ENCODE data around the gene PRCD. TPM values are rescaled to one million over a fixed set of nuclear protein-coding genes. Genes with fewer than 3 reads are reported as not detected.

PRCD gene
- polyA plus RNA-seq, 1 donor (not counting 4 experiments of a cell fraction or from before 2014, with no cell fraction given), result 1.2 TPM

- Histone ChIP-seq H3K4me1 (ENCODE audit: control insufficient read depth, extremely low read depth, insufficient read depth, low read length) (peaks cover 5% of the 10 kb centered on the region), H3K36me3 (ENCODE audit: control insufficient read depth in 2 of 2, extremely low read depth in 1 of 2, insufficient read depth in 2 of 2, low read length in 2 of 2) (peaks cover 17 to 23% of the 10 kb centered on the region in 2 experiments), H3K27me3 (ENCODE audit: control insufficient read depth, extremely low read depth, insufficient read depth, low read length) (no peaks in the 10 kb centered on the region), H3K79me2 (ENCODE audit: control insufficient read depth, insufficient read depth, low read length) (peaks cover 2% of the 10 kb centered on the region), H3K4me3 (ENCODE audit: control insufficient read depth in 2 of 3, extremely low read depth in 1 of 3, insufficient read depth in 2 of 3, low read depth in 1 of 3, low read length in 3 of 3) (no peak overlapping the region), H3K9me3 (ENCODE audit: control insufficient read depth, low read depth, low read length) (no peaks in the 10 kb centered on the region), H3K27ac (ENCODE audit: control insufficient read depth, insufficient read depth, low read length) (no peak overlapping the region), H3K4me2 (ENCODE audit: control insufficient read depth, extremely low read depth, insufficient read depth, low read depth, low read length) (no peak overlapping the region), H3K9ac (ENCODE audit: control insufficient read depth, extremely low read depth, insufficient read depth, low read length) (no peak overlapping the region), H3K9me1 (ENCODE audit: control insufficient read depth, extremely low read depth, insufficient read depth, low read length) (peaks cover 4% of the 10 kb centered on the region), H2AFZ (ENCODE audit: control insufficient read depth, low read length) (no peak overlapping the region), H4K20me1 (ENCODE audit: control insufficient read depth, extremely low read depth, insufficient read depth, low read length) (peaks cover 13% of the 10 kb centered on the region)
- dilution Hi-C loops (cut with MboI; ENCODE audit: extremely low pct_ligation_motif_present, low sequenced_read_pairs), result no loop called here
- FAIRE-seq (no peak), DNase-seq (ENCODE audit: low read depth, low spot score) (no peak)
- no peak for TF ChIP-seq CTCF (optimal IDR thresholded peaks at IDR 0.05 in 1 of 3, IDR thresholded peaks at IDR 0.05 in 1 of 3, conservative IDR thresholded peaks at IDR 0.05 in 1 of 3; ENCODE audit: extremely low read depth in 1 of 3, insufficient read depth in 2 of 3, low read length in 3 of 3)
- no peak for TF ChIP-seq EZH2 (IDR thresholded peaks at IDR 0.05; ENCODE audit: low read length)
These were observed 30.6 kb downstream of the PRCD start for GRCh38 chr17:76570457-76570856.

- no peak overlapping the region for H3K4me3 ChIP-seq (ENCODE audit: control insufficient read depth in 2 of 3, extremely low read depth in 1 of 3, insufficient read depth in 2 of 3, low read depth in 1 of 3, low read length in 3 of 3)
- no peaks in the 10 kb centered on the region for H3K9me3 ChIP-seq (ENCODE audit: control insufficient read depth, low read depth, low read length)
- no peaks in the 10 kb centered on the region for H3K79me2 ChIP-seq (ENCODE audit: control insufficient read depth, insufficient read depth, low read length)
- H4K20me1 ChIP-seq (ENCODE audit: control insufficient read depth, extremely low read depth, insufficient read depth, low read length), result peaks cover 9% of the 10 kb centered on the region
- H3K4me2 ChIP-seq (ENCODE audit: control insufficient read depth, extremely low read depth, insufficient read depth, low read depth, low read length), result no peak overlapping the region
- TF ChIP-seq CTCF (optimal IDR thresholded peaks at IDR 0.05 in 1 of 3, IDR thresholded peaks at IDR 0.05 in 1 of 3, conservative IDR thresholded peaks at IDR 0.05 in 1 of 3; ENCODE audit: extremely low read depth in 1 of 3, insufficient read depth in 2 of 3, low read length in 3 of 3) (no peak), EZH2 (IDR thresholded peaks at IDR 0.05; ENCODE audit: low read length) (no peak)
- FAIRE-seq, result no peak
- H3K4me1 ChIP-seq (ENCODE audit: control insufficient read depth, extremely low read depth, insufficient read depth, low read length), result peaks cover 2% of the 10 kb centered on the region
- H3K27me3 ChIP-seq (ENCODE audit: control insufficient read depth, extremely low read depth, insufficient read depth, low read length), result no peaks in the 10 kb centered on the region
- dilution Hi-C loops (cut with MboI; ENCODE audit: extremely low pct_ligation_motif_present, low sequenced_read_pairs), result no loop called here
- peaks cover 14 to 18% of the 10 kb centered on the region in 2 experiments for H3K36me3 ChIP-seq (ENCODE audit: control insufficient read depth in 2 of 2, extremely low read depth in 1 of 2, insufficient read depth in 2 of 2, low read length in 2 of 2)
- H2AFZ ChIP-seq (ENCODE audit: control insufficient read depth, low read length), result no peak overlapping the region
- no peak overlapping the region for H3K27ac ChIP-seq (ENCODE audit: control insufficient read depth, insufficient read depth, low read length)
- H3K9me1 ChIP-seq (ENCODE audit: control insufficient read depth, extremely low read depth, insufficient read depth, low read length), result peaks cover 4% of the 10 kb centered on the region
- no peak overlapping the region for H3K9ac ChIP-seq (ENCODE audit: control insufficient read depth, extremely low read depth, insufficient read depth, low read length)
- DNase-seq (ENCODE audit: low read depth, low spot score), result no peak
These were observed 31.1 kb downstream of the PRCD start for GRCh38 chr17:76570877-76571471.

Data from keratinocyte (primary cell).